Suprapubic skin (tissue), 4 donors: ENCODE data around the gene C1S. TPM values are rescaled to one million over a fixed set of nuclear protein-coding genes. Genes with fewer than 3 reads are reported as not detected.

Experiments used
- DNase-seq, 2 donors: peaks; one replicate each; pipeline ENCODE4 v3.0.0-alpha.2; 2019; ENCODE audit warnings: low spot score in 2 of 2
- H3K27ac ChIP-seq: fragments of 200-600 bp; sonication (generic); one replicate; pipeline ENCODE4 v1.5.1; 2019
- H3K27me3 ChIP-seq: fragments of 200-600 bp; sonication (generic); one replicate; pipeline ENCODE4 v1.5.1; 2019
- H3K36me3 ChIP-seq: fragments of 200-600 bp; sonication (generic); one replicate; pipeline ENCODE4 v1.5.1; 2019
- H3K4me1 ChIP-seq: fragments of 200-600 bp; sonication (generic); one replicate; pipeline ENCODE4 v1.5.1; 2019
- H3K4me3 ChIP-seq: fragments of 200-600 bp; sonication (generic); one replicate; pipeline ENCODE4 v1.5.1; 2019; ENCODE audit warnings: mild to moderate bottlenecking
- H3K9me3 ChIP-seq: fragments of 200-600 bp; sonication (generic); one replicate; pipeline ENCODE4 v1.5.1; 2019
- EP300 ChIP-seq: sonication (generic); formaldehyde crosslinking; IDR thresholded peaks from one replicate; pipeline ENCODE4 v1.6.1; 2017; ENCODE audit warnings: antibody characterized with exemption
- POLR2A ChIP-seq, 2 donors: fragments of 450-650 bp; IDR thresholded peaks; one replicate each; pipeline ENCODE4 v1.6.1; 2017; ENCODE audit warnings: antibody characterized with exemption in 2 of 2, mild to moderate bottlenecking in 2 of 2, moderate library complexity in 2 of 2
- POLR2AphosphoS5 ChIP-seq, 3 donors: sonication (generic); formaldehyde crosslinking; IDR thresholded peaks; one replicate each; pipeline ENCODE4 v1.6.1; 2017; ENCODE audit warnings: antibody characterized with exemption in 3 of 3
- WGBS: methylation state at CpG from one replicate; pipeline ENCODE4 v1.1.5; 2018; 5-methylcytosine and 5-hydroxymethylcytosine counted together
- total RNA-seq, 4 donors: library from RNA; depleted of rRNA; stranded (reverse); fragments of >200 nt; gene quantifications; one replicate each; pipeline ENCODE4 v1.1.0, GENCODE V29; 2016
- TF ChIP-seq, protein P1 (sequence below), 2 donors: fragments of 200-600 bp in 1 of 2; fragments of 450-650 bp in 1 of 2; sonication (generic) in 1 of 2; IDR thresholded peaks; one replicate each; pipeline ENCODE4 v1.5.1; 2016 to 2019; ENCODE audit warnings: antibody characterized with exemption in 2 of 2, mild to moderate bottlenecking in 1 of 2, moderate library complexity in 1 of 2

C1S gene
- total RNA-seq, 4 donors from 2014 or later, result 62.6 to 99.6 (median 65.6) TPM

DNA sequence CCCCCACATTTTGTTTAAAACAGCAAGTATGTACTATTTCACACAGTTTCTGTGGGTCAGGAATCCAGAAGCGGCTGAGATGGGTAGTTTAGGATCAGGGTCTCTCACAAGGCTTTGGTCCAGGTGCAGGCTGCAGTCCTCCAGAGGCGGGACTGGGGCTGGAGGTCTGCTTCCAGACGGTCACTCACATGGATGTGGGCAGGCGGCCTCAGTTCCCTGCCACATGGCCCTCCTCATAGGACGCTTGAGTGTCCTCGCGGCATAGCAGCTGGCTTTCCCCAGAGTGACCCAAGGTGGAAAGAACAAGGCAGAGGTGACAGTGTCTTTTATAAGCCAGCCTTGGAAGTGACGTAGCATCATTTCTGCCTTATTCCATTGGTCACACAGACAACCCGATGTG, 56.4 kb downstream of the C1S start:
- TF ChIP-seq, protein P1, sequence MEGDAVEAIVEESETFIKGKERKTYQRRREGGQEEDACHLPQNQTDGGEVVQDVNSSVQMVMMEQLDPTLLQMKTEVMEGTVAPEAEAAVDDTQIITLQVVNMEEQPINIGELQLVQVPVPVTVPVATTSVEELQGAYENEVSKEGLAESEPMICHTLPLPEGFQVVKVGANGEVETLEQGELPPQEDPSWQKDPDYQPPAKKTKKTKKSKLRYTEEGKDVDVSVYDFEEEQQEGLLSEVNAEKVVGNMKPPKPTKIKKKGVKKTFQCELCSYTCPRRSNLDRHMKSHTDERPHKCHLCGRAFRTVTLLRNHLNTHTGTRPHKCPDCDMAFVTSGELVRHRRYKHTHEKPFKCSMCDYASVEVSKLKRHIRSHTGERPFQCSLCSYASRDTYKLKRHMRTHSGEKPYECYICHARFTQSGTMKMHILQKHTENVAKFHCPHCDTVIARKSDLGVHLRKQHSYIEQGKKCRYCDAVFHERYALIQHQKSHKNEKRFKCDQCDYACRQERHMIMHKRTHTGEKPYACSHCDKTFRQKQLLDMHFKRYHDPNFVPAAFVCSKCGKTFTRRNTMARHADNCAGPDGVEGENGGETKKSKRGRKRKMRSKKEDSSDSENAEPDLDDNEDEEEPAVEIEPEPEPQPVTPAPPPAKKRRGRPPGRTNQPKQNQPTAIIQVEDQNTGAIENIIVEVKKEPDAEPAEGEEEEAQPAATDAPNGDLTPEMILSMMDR (IDR thresholded peaks at IDR 0.05), result no peak
- DNase-seq, result peak; percentile 39 to 48
- peaks cover 7% of the 10 kb centered on the region for H3K4me1 ChIP-seq
- no peak overlapping the region for H3K4me3 ChIP-seq
- H3K9me3 ChIP-seq, result no peaks in the 10 kb centered on the region
- peaks cover 24% of the 10 kb centered on the region for H3K36me3 ChIP-seq
- H3K27ac ChIP-seq, result no peak overlapping the region
- no peaks in the 10 kb centered on the region for H3K27me3 ChIP-seq
- 81% methylated on average over 8 of the region's 9 CpGs for WGBS

- H3K36me3 ChIP-seq, result peaks cover 24% of the 10 kb centered on the region
- H3K27me3 ChIP-seq, result no peaks in the 10 kb centered on the region
- peak; percentile 2 to 13 for DNase-seq
- TF ChIP-seq, protein P1 (IDR thresholded peaks at IDR 0.05), result no peak
- TF ChIP-seq POLR2AphosphoS5 (IDR thresholded peaks at IDR 0.05), result no peak
- TF ChIP-seq EP300, result no peak
- no peak for TF ChIP-seq POLR2A (IDR thresholded peaks at IDR 0.05)
- H3K4me3 ChIP-seq, result no peak overlapping the region
- no peaks in the 10 kb centered on the region for H3K9me3 ChIP-seq
- 88% methylated on average over 3 of the region's 3 CpGs for WGBS
- no peak overlapping the region for H3K27ac ChIP-seq
- peaks cover 7% of the 10 kb centered on the region for H3K4me1 ChIP-seq
Measured at GRCh38 chr12:7117670-7118069, 57.2 kb downstream of the C1S start.

DNA sequence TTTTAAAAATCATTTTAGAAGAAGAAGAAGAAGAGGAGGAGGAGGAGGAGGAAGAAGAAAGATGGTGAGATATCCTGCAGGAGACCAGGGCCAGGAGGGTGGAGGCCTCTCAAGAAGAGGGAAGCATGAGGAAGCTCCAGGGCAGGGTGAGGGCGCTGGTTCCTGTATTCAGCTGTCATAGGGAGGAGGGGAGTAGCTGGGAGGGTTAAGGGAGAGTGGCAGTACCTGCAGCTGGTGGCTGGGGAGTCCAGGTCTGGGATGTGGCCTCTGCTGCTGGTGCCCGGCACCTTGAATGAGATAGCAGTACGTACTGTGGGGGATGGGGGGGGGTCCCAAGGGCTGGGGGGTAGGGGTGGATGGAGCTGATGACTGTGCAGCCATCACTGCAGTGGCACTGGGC, 58.4 kb downstream of the C1S start:
- Histone ChIP-seq H3K4me3 (no peak overlapping the region), H3K4me1 (no peaks in the 10 kb centered on the region), H3K27me3 (no peaks in the 10 kb centered on the region), H3K36me3 (peaks cover 24% of the 10 kb centered on the region), H3K9me3 (no peaks in the 10 kb centered on the region), H3K27ac (no peak overlapping the region)
- TF ChIP-seq EP300 (no peak), POLR2A (IDR thresholded peaks at IDR 0.05) (no peak), POLR2AphosphoS5 (IDR thresholded peaks at IDR 0.05) (no peak)
- TF ChIP-seq, protein P1 (IDR thresholded peaks at IDR 0.05), result no peak
- WGBS, result 78% methylated on average over 3 of the region's 3 CpGs
- peak; percentile 42 to 60 for DNase-seq

GRCh38 chr12:7120166-7120565, 59.6 kb downstream of the C1S start:
- Histone ChIP-seq H3K9me3 (no peaks in the 10 kb centered on the region), H3K27me3 (no peaks in the 10 kb centered on the region), H3K36me3 (peaks cover 22% of the 10 kb centered on the region), H3K27ac (no peak overlapping the region), H3K4me3 (no peak overlapping the region), H3K4me1 (no peaks in the 10 kb centered on the region)
- peak in 1 of 2 donors; percentile 33 for DNase-seq
- no peak for TF ChIP-seq POLR2AphosphoS5 (IDR thresholded peaks at IDR 0.05)
- no peak for TF ChIP-seq POLR2A (IDR thresholded peaks at IDR 0.05)
- TF ChIP-seq, protein P1 (IDR thresholded peaks at IDR 0.05), result no peak
- TF ChIP-seq EP300, result no peak
- WGBS, result 96% methylated on average over 5 of the region's 5 CpGs

Other genes starting within 250 kb of the C1S start
- 1 to 10 TPM in 2 of 4 donors, under 1 TPM in 2; 0.47 to 2.1 (median 1.0) TPM for gene GPR162, start 238.9 kb upstream of the C1S start, total RNA-seq
- gene P3H3, start 232.3 kb upstream of the C1S start, total RNA-seq, result 10 to 100 TPM in 3 of 4 donors, 1 to 10 TPM in 1; 5.0 to 30.5 (median 14.3) TPM
- 1 to 10 TPM in 2 of 4 donors, under 1 TPM in 1, not detected in 1; 0.72 to 1.5 (median 1.4) TPM for gene GNB3, start 219.8 kb upstream of the C1S start, total RNA-seq
- gene CDCA3, start 209.4 kb upstream of the C1S start, total RNA-seq, result 1 to 10 TPM; 4.8 to 8.9 (median 5.9) TPM
- 10 to 100 TPM; 54.7 to 71.8 (median 68.9) TPM for gene USP5, start 208.6 kb upstream of the C1S start, total RNA-seq
- 100 to 1,000 TPM; 185 to 498 (median 405) TPM for gene TPI1, start 193.2 kb upstream of the C1S start, total RNA-seq
- gene SPSB2, start 187.4 kb upstream of the C1S start, total RNA-seq, result 10 to 100 TPM in 1 of 4 donors, 1 to 10 TPM in 3; 3.0 to 16.5 (median 7.5) TPM
- gene LRRC23, start 155.9 kb upstream of the C1S start, total RNA-seq, result 10 to 100 TPM in 2 of 4 donors, 1 to 10 TPM in 2; 4.3 to 15.8 (median 8.5) TPM
- 10 to 100 TPM in 1 of 4 donors, 1 to 10 TPM in 3; 1.3 to 15.4 (median 6.9) TPM for gene ENO2, start 146.1 kb upstream of the C1S start, total RNA-seq
- 100 to 1,000 TPM in 1 of 4 donors, 10 to 100 TPM in 3; 58.4 to 137 (median 67.7) TPM for gene ATN1, start 132.8 kb upstream of the C1S start, total RNA-seq
- not detected for gene RNU7-1, start 116.9 kb upstream of the C1S start, total RNA-seq
- 100 to 1,000 TPM; 251 to 495 (median 436) TPM for gene C12orf57, start 116.7 kb upstream of the C1S start, total RNA-seq
- gene PTPN6, start 109.4 kb upstream of the C1S start, total RNA-seq, result 10 to 100 TPM; 18.5 to 59.1 (median 39.4) TPM
- 100 to 1,000 TPM; 161 to 232 (median 207) TPM for gene PHB2, start 90.1 kb upstream of the C1S start, total RNA-seq
- 10 to 100 TPM; 12.3 to 27.0 (median 22.1) TPM for gene EMG1, start 89.8 kb upstream of the C1S start, total RNA-seq
- gene LPCAT3, start 42.2 kb upstream of the C1S start, total RNA-seq, result 10 to 100 TPM; 51.3 to 79.3 (median 56.8) TPM
- gene C1R, start 31.7 kb downstream of the C1S start, total RNA-seq, result 100 to 1,000 TPM in 2 of 4 donors, 10 to 100 TPM in 2; 70.2 to 166 (median 95.4) TPM
- 10 to 100 TPM; 28.5 to 50.8 (median 34.7) TPM for gene C1RL, start 48.5 kb downstream of the C1S start, total RNA-seq
- gene RBP5, start 68.2 kb downstream of the C1S start, total RNA-seq, result 1 to 10 TPM in 1 of 4 donors, under 1 TPM in 1, not detected in 2; 0.98 to 2.1 TPM
- gene CLSTN3, start 69.7 kb downstream of the C1S start, total RNA-seq, result 10 to 100 TPM; 29.9 to 69.8 (median 39.1) TPM
- 10 to 100 TPM; 35.9 to 49.3 (median 41.5) TPM for gene PEX5, start 129.0 kb downstream of the C1S start, total RNA-seq
- gene ACSM4, start 243.4 kb downstream of the C1S start, total RNA-seq, result not detected